LNCaP clone FGC (cell line): ENCODE measurements around the gene SPAG9.

Experiments used
- DNase-seq: peaks from one replicate; pipeline ENCODE4 v3.0.0-alpha.2; 2011; ENCODE audit warnings: low read depth
- H3K4me3 ChIP-seq: 2 replicates; pipeline ENCODE4 v1.5.1; 2011; ENCODE audit warnings: mild to moderate bottlenecking, low read depth, low read length, control low read depth
- TF ChIP-seq, protein P1 (sequence below): IDR thresholded peaks from 2 replicates; pipeline ENCODE4 v1.5.1; 2012; ENCODE audit warnings: mild to moderate bottlenecking; ENCODE audit not compliant: control insufficient read depth, insufficient read depth; ENCODE audit errors: extremely low read depth

SPAG9 gene

DNA sequence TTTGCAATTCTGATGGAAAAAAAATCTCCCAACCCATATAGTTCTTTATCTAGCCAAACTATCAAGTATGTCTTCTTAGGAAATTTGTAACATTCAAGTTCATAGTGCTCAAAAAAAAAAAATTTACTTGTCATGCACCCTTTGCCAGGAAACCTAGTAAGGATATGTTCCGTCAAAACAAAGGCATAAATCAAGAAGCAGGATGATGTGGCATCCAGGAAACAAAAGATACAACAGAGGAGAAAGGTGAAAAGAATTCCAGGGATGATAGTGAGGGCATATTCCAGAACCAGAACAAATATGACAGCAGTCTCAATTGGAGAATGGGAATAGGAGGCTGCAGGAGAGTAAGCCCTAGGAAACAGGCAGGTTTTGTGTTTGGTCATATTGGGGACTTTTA lies 104.6 kb downstream of the SPAG9 start:
- no peak for DNase-seq
- TF ChIP-seq, protein P1, sequence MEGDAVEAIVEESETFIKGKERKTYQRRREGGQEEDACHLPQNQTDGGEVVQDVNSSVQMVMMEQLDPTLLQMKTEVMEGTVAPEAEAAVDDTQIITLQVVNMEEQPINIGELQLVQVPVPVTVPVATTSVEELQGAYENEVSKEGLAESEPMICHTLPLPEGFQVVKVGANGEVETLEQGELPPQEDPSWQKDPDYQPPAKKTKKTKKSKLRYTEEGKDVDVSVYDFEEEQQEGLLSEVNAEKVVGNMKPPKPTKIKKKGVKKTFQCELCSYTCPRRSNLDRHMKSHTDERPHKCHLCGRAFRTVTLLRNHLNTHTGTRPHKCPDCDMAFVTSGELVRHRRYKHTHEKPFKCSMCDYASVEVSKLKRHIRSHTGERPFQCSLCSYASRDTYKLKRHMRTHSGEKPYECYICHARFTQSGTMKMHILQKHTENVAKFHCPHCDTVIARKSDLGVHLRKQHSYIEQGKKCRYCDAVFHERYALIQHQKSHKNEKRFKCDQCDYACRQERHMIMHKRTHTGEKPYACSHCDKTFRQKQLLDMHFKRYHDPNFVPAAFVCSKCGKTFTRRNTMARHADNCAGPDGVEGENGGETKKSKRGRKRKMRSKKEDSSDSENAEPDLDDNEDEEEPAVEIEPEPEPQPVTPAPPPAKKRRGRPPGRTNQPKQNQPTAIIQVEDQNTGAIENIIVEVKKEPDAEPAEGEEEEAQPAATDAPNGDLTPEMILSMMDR = no peak
- H3K4me3 ChIP-seq = no peak overlapping the region

- TF ChIP-seq, protein P1 = no peak
- peak; percentile 26 for DNase-seq
- H3K4me3 ChIP-seq = no peak overlapping the region
Measured at GRCh38 chr17:51015145-51015558, 105.5 kb downstream of the SPAG9 start.

- TF ChIP-seq, protein P1 = no peak
- no peak for DNase-seq
- no peak overlapping the region for H3K4me3 ChIP-seq
Measured at GRCh38 chr17:51014129-51014528, 106.5 kb downstream of the SPAG9 start.

GRCh38 chr17:51013322-51013721 lies 107.3 kb downstream of the SPAG9 start:
- DNase-seq = no peak
- TF ChIP-seq, protein P1 = no peak

GRCh38 chr17:51012538-51012937 lies 108.1 kb downstream of the SPAG9 start:
- TF ChIP-seq, protein P1 = no peak
- H3K4me3 ChIP-seq = no peak overlapping the region
- DNase-seq = no peak

More at GRCh38 chr17:51013322-51013721, 107.3 kb downstream of the SPAG9 start:
- H3K4me3 ChIP-seq = no peak overlapping the region

- DNase-seq = no peak
- TF ChIP-seq, protein P1 = no peak
- no peak overlapping the region for H3K4me3 ChIP-seq
Measured at GRCh38 chr17:51010173-51010675, 110.4 kb downstream of the SPAG9 start.

DNA sequence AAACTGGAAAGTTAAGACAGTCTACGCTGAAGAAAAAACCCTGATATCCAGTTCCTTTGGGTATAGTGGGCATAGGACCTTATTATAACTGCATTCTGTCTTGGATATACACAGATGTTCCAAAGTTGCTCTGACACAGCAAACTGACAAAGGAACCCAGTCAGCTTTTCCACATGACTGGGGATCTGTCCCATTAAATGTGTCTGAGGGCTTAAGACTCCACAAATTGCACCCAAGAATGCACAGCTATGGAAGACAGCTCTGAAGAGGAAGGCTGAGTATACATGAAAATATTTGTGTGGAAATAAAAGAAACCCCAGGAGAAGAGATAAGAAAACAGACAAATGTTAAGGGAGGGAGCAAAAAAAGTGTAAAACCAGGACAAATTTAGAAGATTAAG lies 114.1 kb downstream of the SPAG9 start:
- no peak overlapping the region for H3K4me3 ChIP-seq
- no peak for DNase-seq
- TF ChIP-seq, protein P1 = no peak
